Measurements from ENCODE around the gene SLC9A5.

DNA sequence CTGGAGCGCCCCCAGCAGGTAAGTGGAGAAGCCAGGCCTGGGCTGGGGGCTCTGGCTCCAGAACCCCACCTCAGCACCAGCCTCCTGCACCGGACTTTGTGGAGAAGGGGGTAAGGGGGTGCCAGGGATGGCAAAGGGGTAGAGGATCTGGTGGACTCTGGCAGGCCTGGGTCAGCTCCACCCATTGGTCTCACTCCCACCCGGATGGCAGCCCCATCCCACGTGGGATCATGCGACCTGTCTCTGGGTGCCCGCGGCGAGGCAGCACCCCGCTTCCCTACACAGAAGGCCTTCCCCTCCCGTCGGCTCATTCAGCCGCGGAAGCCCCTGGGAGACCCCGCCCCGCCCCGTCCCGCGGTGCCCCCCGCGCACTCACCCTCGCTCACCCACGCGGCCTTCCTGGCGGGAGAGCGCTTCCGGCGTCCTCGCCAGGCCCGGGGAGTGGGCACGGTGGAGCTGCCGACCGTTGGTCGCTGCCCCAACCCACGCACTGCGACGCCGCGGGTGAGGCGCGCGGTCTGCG lies 30.1 kb downstream of the SLC9A5 start:
- TF ChIP-seq FOS (IDR thresholded peaks at IDR 0.05; ENCODE audit: extremely low read depth, insufficient read length) (no peak), POLR2AphosphoS5 (IDR thresholded peaks at IDR 0.05; ENCODE audit: control insufficient read depth, insufficient read depth, low read depth, low read length) (no peak), SRF (CRISPR knock-in tag; IDR thresholded peaks at IDR 0.05) (no peak), EP300 (IDR thresholded peaks at IDR 0.05; ENCODE audit: low read length) (no peak), PHF20 (IDR thresholded peaks at IDR 0.05; ENCODE audit: partially characterized antibody) (no peak), ZBTB17 (CRISPR knock-in tag; IDR thresholded peaks at IDR 0.05) (no peak), RFX5 (IDR thresholded peaks at IDR 0.05; ENCODE audit: low read depth, low read length) (no peak), SREBF2 (CRISPR knock-in tag; IDR thresholded peaks at IDR 0.05) (no peak), RBBP5 (IDR thresholded peaks at IDR 0.05; ENCODE audit: borderline replicate concordance, insufficient read depth, low read length, poor library complexity, severe bottlenecking) (no peak)
- TF ChIP-seq, protein P1, sequence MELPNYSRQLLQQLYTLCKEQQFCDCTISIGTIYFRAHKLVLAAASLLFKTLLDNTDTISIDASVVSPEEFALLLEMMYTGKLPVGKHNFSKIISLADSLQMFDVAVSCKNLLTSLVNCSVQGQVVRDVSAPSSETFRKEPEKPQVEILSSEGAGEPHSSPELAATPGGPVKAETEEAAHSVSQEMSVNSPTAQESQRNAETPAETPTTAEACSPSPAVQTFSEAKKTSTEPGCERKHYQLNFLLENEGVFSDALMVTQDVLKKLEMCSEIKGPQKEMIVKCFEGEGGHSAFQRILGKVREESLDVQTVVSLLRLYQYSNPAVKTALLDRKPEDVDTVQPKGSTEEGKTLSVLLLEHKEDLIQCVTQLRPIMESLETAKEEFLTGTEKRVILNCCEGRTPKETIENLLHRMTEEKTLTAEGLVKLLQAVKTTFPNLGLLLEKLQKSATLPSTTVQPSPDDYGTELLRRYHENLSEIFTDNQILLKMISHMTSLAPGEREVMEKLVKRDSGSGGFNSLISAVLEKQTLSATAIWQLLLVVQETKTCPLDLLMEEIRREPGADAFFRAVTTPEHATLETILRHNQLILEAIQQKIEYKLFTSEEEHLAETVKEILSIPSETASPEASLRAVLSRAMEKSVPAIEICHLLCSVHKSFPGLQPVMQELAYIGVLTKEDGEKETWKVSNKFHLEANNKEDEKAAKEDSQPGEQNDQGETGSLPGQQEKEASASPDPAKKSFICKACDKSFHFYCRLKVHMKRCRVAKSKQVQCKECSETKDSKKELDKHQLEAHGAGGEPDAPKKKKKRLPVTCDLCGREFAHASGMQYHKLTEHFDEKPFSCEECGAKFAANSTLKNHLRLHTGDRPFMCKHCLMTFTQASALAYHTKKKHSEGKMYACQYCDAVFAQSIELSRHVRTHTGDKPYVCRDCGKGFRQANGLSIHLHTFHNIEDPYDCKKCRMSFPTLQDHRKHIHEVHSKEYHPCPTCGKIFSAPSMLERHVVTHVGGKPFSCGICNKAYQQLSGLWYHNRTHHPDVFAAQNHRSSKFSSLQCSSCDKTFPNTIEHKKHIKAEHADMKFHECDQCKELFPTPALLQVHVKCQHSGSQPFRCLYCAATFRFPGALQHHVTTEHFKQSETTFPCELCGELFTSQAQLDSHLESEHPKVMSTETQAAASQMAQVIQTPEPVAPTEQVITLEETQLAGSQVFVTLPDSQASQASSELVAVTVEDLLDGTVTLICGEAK (IDR thresholded peaks at IDR 0.05) = no peak
- TF ChIP-seq, protein P1 (CRISPR knock-in tag; IDR thresholded peaks at IDR 0.05) = no peak
- TF ChIP-seq, protein P2, sequence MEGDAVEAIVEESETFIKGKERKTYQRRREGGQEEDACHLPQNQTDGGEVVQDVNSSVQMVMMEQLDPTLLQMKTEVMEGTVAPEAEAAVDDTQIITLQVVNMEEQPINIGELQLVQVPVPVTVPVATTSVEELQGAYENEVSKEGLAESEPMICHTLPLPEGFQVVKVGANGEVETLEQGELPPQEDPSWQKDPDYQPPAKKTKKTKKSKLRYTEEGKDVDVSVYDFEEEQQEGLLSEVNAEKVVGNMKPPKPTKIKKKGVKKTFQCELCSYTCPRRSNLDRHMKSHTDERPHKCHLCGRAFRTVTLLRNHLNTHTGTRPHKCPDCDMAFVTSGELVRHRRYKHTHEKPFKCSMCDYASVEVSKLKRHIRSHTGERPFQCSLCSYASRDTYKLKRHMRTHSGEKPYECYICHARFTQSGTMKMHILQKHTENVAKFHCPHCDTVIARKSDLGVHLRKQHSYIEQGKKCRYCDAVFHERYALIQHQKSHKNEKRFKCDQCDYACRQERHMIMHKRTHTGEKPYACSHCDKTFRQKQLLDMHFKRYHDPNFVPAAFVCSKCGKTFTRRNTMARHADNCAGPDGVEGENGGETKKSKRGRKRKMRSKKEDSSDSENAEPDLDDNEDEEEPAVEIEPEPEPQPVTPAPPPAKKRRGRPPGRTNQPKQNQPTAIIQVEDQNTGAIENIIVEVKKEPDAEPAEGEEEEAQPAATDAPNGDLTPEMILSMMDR (IDR thresholded peaks at IDR 0.05 in 2 of 3, conservative IDR thresholded peaks at IDR 0.05 in 1 of 3; ENCODE audit: insufficient read depth in 2 of 3, low read depth in 1 of 3, low read length in 3 of 3) = peak; percentile 72 to 85 (median 81)

Data from K562 (cell line).